LHCN-M2 (cell line): ENCODE data around the gene ACVR1B. TPM values are rescaled to one million over a fixed set of nuclear protein-coding genes. Genes with fewer than 3 reads are reported as not detected.

Experiments
- DNase-seq: peaks from one replicate; pipeline ENCODE4 v3.0.0-alpha.2; 2012; ENCODE audit warnings: low read depth
- polyA plus RNA-seq: library from polyadenylated mRNA; unstranded; fragments of >200 nt; gene quantifications from one replicate; pipeline ENCODE4 v1.2.1, GENCODE V29; 2012; ENCODE audit warnings: missing spikeins
- total RNA-seq: library from RNA; depleted of rRNA; stranded (reverse); fragments of >200 nt; gene quantifications from 2 replicates; pipeline ENCODE4 v1.2.3, GENCODE V29; 2014; rRNA removed

ACVR1B gene
- total RNA-seq, result 8.5 and 11.0 TPM in 2 replicates
- 8.5 TPM for polyA plus RNA-seq

DNA sequence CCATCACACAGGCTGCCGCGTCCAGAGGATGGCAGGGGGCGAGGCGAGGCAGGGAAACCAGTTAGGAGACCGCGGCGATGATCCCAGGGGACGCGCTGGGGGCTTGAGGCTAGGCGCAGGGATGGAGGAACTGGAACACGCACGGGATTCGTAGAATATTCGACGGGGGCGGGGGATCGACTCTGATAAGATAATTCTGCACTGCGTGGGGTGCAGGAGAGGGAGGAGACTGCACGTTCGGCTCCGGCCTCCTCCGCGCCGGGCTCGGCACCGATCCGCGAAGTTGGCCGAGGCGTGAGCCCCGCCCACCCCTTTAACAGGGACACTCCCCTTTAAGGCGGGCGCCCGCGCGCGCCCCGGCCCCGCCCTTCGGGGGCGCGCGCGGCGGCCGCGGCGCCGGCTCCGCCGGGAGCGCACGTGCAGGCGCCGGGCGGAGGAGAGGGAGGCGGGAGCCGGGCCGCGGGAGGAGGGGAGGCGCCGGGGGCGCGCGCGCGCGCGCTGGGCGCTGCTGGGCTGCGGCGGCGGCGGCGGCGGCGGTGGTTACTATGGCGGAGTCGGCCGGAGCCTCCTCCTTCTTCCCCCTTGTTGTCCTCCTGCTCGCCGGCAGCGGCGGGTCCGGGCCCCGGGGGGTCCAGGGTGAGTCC lies at the start of gene ACVR1B:
Gene ACVR1B (plus strand): TSS at position 501 of the 644 bp plus-strand sequence. CDS start 45 bp downstream, at position 546.
- peak; percentile 89 for DNase-seq

DNA sequence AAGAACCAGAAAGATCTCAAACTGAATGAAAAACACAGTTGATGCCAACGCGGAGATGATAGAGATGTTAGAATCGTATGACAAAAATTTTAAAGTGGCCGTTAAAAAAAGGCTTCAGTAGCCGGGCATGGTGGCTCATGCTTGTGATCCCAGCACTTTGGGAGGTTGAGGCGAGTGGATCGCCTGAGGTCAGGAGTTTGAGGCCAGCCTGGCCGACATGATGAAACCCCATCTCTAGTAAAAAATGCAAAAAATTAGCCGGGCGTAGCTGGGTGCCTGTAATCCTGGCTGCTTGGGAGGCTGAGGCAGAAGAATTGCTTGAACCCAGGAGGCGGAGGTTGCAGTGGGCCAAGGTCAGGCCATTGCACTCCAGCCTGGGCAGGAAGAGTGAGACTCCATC lies 49.6 kb upstream of the ACVR1B start:
- no peak for DNase-seq

- DNase-seq, result peak; percentile 92
Measured at GRCh38 chr12:51904951-51905470, 46.5 kb upstream of the ACVR1B start.

DNA sequence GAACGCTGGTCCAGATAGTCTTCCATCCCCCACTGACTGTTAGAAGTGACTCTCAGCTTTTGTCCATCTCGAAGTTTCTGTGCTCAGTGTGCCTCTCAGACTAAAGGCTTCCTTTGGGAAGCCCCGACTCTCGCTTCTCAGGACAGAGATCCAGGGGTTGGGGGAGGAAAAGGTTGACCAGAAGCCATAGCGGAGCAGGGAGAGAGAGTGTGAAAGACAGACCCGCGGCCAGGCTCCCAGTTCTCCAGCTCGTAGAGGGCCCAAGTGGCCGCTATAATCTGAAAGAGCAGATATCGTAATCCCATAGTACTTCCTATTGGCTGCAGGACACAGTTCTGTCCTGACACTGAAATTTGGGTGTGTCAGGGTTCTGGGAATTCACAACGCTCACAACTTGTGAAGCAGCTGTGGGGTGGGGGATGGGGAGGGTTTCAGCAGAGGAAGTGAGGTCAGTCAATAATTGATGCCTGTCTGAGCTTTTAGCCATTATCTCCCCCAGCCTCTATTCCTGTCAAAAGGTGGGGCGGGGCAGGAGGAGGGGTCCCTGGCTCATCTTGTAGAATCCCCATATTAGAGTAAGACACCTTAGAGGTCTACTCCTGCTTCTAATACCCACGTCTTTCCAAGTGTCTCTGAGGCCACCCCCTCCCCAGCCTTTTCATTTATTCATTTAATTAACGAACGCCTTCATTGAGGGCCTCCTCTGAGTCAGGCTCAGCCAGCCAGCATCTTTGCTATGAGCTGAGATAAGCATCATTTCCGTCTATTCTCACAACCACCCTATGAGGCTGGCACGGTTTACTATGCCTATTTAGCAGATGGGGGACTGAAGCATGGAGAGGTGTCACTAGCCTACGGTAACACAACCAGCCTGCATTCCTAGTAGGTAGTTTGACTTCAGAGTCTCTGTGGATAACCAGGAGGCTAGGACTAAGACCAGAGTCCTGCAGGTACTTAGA lies 45.7 kb upstream of the ACVR1B start:
- DNase-seq, result peak; percentile 91

- no peak for DNase-seq
Measured at GRCh38 chr12:51906430-51907082, 44.9 kb upstream of the ACVR1B start.

- DNase-seq, result no peak
Measured at GRCh38 chr12:51907083-51907855, 44.2 kb upstream of the ACVR1B start, which contains the start of gene ACVRL1. ACVRL1 (plus strand) TSS chr12:51907504; CDS start chr12:51912475, 4,971 bp downstream.

DNA sequence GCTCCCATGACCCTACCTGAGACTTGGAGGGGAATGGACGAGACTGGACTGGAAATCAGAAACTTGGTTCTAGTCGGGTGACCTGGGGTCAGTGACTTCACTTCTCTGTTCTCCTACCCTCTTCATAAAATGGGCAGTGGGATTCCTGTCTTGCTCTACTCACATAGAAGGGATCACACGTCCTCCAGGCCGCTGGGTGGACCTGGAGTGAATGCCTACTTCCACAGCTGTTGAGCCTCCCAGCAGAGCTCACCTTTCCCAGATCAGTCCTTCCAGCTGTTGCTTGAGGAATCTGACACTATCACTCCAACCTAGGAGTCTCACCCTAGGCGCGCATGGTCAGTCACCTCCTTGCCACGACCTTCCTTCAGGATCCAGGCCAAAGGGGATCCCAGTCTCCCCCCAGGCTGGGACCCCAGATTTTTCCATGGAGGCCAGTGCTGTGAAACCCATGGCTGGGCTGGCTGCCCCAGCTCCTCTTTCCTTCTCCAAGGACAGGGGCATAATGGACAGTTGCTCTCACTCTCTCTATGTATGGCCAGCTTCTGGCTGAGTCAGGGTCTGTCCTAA lies 43.6 kb upstream of the ACVR1B start:
- no peak for DNase-seq

GRCh38 chr12:51908876-51909592 lies 42.5 kb upstream of the ACVR1B start:
- no peak for DNase-seq

DNA sequence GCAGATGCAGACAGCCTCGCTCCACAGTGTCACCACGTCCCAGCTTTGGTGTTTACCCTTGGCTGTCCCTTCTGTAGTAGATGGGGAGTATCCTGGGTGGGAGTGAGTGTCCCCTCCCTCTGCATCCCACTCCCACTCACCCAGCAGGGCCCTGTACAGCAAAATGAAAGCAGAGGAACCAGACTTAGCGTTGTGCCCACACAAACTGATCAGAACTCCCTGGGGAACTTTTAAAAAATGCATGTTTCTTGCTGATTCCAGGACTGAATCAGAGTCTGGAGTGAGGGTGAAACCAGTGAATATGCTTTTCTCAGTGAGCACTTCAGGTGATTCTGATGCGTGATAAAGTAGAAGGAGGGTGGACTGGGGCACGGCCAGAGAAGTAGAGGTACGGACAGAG lies 41.3 kb upstream of the ACVR1B start:
- DNase-seq, result no peak

- DNase-seq, result no peak
Measured at GRCh38 chr12:51910691-51911090, 40.8 kb upstream of the ACVR1B start.

DNA sequence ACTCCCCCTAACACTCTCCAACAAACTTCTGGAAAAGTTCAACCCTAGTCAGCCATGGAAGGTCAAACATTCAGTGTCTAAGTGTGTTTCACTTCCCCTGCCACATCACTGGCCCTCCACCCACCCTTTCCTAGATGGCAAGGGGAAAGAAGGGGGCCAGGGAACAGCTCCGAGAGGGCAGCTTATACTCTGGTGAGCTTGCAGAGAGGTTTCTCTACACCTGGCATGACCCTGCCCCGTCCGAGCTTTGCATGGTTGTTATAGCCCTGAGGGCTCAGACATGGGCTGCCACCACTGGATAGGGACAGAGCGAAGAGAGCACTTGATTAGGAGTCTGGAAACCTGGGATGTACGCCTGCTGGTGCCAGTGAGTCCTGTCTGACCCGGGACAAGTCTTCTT lies 40.2 kb upstream of the ACVR1B start:
- DNase-seq, result no peak

DNA sequence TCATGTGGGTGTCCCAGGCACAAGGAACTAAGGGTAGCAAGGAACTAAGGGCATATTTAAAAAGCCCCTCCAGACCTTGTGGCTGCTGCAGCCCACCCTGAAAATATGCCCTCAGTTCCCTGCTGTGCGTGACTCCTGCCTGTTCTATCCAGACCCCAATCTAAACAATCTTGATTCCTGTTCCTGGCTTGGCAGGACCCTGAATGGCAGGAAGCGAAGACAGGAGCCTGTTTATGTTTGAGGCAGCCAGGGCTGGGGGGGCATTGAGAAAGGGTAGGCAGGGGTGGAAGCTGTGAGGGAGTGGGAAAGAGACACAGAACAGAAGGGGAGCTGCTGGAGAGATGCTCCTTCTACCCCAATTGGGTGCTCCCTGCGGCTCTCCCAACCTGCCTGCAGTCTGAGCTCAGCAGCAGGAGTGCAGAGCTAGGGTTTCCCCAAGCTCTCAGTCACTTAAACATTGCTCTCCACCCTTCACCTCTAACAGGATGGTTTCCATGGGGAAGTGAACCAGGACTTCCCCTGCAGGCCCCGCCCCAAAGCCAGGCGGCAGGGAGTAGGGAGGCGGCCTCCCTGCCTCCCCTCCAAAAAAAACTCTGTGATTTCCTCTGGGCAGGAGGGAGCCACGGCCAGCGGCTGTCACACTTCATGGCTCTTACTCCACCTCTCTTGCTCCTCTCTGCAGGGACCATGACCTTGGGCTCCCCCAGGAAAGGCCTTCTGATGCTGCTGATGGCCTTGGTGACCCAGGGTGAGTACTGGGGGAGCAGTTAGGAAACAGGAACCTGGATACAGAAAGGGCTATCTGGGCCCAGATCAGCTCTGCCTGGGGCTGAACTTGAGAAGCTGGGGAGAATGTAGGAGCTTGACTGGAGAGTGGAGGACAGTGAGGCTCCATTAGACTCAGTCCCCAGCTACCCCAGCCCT lies 39.4 kb upstream of the ACVR1B start:
- DNase-seq, result no peak

GRCh38 chr12:51913071-51914033 lies 38.1 kb upstream of the ACVR1B start:
- DNase-seq, result no peak

DNA sequence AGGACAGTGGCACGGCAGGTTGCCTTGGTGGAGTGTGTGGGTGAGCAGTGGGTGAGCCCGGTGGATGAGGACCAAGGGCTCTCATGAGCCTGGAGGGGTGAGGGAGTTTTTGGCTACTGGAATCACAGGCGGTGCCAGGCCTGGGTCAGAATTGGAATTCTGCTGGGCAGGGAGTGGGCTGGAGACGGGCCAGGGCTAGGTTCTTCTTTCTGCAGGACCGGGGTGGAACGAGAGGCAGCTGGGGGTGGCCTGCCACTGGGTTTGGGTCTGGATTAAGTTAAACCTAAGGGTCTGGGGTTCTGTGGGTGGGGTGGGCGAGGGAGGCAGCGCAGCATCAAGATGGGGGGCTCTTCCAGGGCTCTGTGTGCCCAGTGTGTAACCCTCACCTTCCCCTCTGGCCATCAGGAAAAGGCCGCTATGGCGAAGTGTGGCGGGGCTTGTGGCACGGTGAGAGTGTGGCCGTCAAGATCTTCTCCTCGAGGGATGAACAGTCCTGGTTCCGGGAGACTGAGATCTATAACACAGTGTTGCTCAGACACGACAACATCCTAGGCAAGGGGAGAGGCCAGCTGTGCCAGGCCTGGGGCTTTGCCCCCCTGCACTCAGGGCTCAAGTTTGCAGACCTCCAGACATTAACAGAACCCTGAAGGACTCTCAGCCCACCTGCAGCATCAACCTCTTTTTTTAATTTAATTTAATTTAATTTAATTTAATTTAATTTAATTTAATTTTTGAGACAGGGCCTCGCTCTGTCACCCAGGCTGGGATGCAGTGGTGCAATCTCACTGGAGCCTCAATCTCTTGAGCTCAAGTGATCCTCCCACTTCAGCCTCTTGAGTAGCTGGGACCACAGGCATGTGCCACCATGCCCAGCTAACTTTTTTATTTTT lies 37.2 kb upstream of the ACVR1B start:
- no peak for DNase-seq

- DNase-seq, result no peak
Measured at GRCh38 chr12:51915003-51915625, 36.4 kb upstream of the ACVR1B start.

DNA sequence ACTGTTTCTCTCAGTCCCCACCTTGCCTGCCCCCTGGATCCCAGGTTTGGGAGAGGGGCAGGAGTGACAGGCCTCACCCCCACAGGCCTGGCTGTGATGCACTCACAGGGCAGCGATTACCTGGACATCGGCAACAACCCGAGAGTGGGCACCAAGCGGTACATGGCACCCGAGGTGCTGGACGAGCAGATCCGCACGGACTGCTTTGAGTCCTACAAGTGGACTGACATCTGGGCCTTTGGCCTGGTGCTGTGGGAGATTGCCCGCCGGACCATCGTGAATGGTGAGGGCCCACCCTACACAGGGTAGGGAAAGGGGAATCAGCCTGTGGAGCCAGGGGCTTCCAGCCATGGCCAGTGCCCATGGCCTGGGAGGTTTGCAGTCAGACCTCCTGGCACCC lies 35.5 kb upstream of the ACVR1B start:
- DNase-seq, result no peak
